Activated T-helper 1 cell treated with anti-CD3 and anti-CD28 coated beads, Interleukin-12 subunit alpha, Interleukin-12 subunit beta, Interleukin-2, Interleukin-4 antibody, amounts not matched to agents 30 ng/mL and 10 ng/mL and 1 ng/mL, durations not matched to agents 14 hours and 24 hours and 36 hours (primary cell): ENCODE data around the gene SHLD3. TPM values are rescaled to one million over a fixed set of nuclear protein-coding genes. Genes with fewer than 3 reads are reported as not detected.
A peak's percentile ranks its signal among the peaks of the same experiment; 100 is the strongest.
"Not testable (repeated sequence)": the region's sequence is repeated elsewhere in the genome, so short reads cannot be mapped to it uniquely, and the experiment has no call there.

ENCODE experiments used
- DNase-seq: peaks from one replicate; pipeline ENCODE4 v3.0.0; 2021; ENCODE audit warnings: low spot score
- H3K27ac Mint-ChIP-seq: one replicate; pipeline ENCODE4 v1.8.0; 2021; ENCODE audit warnings: mild to moderate bottlenecking, mixed read lengths
- H3K27me3 Mint-ChIP-seq: one replicate; pipeline ENCODE4 v1.8.0; 2022; ENCODE audit warnings: mild to moderate bottlenecking, moderate library complexity, mixed read lengths; ENCODE audit not compliant: insufficient read depth
- H3K36me3 Mint-ChIP-seq: one replicate; pipeline ENCODE4 v1.8.0; 2021; ENCODE audit warnings: low read depth, mixed read lengths
- H3K4me1 Mint-ChIP-seq: one replicate; pipeline ENCODE4 v1.8.0; 2021; ENCODE audit warnings: low read depth, mixed read lengths
- H3K4me3 Mint-ChIP-seq: one replicate; pipeline ENCODE4 v1.8.0; 2021; ENCODE audit warnings: mild to moderate bottlenecking, moderate library complexity, mixed read lengths
- H3K9me3 Mint-ChIP-seq: one replicate; pipeline ENCODE4 v1.8.0; 2021; ENCODE audit warnings: mixed read lengths
- intact Hi-C: fragments of 100-400 bp; cut with micrococcal nuclease; formaldehyde crosslinking; loops from one replicate; pipeline ENCODE4 v1.15.1; 2024
- total RNA-seq: library from RNA; stranded (reverse); gene quantifications from 2 replicates; pipeline ENCODE4 v1.2.3, GENCODE V29; 2022

The SHLD3 gene, protein sequence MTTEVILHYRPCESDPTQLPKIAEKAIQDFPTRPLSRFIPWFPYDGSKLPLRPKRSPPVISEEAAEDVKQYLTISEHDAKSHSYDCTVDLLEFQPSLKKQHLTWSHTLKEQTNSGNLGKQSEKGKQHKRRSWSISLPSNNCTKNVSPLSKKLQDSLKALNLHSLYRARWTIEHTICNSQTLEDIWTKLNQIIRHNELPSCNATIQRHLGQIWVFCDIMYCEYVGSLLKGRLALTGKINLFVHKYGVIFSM
- 6.5 and 7.6 TPM in 2 replicates for total RNA-seq

DNA sequence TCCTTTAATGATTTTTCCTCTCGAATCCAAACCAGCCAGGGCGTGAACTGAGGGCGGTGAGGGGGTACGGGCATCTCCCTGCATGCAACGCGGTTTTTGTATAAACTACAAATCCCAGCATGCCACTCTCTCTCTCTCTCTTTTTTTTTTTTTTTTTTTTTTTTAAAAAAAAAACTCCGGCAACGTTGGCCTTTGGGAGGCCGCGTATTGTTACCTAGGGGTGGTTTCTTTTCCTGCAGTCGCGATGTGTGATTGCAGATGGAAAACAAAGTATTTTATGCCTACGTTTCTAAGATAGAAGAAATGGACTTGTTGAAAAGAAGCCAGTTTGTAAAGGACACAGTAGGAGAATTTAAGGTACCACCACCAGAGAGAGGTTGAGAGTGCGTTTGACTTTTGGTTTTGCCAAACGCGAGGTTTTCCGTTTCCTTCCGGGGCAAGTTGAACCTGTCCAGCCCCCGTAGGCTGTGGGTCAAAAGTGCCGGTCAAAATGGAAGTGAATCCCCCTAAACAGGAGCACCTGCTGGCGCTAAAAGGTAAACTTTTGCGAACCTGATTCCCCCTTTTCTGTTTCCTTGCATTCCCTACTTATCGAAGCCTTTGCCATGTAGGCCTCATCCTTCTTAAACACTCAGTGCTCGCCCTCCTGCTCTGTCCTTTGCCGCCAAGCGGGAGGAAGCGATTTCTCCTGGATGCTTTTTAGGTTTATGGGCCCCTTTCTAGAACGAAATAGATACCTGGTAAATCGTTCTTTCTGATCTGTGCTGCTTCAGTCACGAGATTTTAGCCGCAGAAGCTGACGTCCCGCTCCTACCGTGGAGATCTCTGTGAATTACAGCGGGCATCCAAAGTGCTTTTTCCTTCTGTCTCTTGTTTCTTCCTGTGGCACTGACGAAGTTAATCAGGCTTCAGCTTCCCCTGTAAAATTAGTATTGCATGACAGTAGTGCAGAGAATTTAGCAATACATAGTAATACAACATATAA, at the start of gene SHLD3, which contains the start of gene TRAPPC13:
TSS of gene SHLD3 (plus strand) at position 457 of the 985 bp plus-strand sequence. CDS start 4,561 bp downstream, outside the sequence.
TSS of gene TRAPPC13 (plus strand) at position 457 of the 985 bp plus-strand sequence. CDS start at position 491, 34 bp downstream.
- intact Hi-C loops: loop anchor here (1.0 to 10.0 kb wide), 7 partner anchors 62 to 1200 kb away; partner anchors contain the start of genes CENPK, CWC27, NLN and PPWD1
- Mint-ChIP-seq H3K4me1 (peaks cover 33% of the 10 kb centered on the region), H3K27ac (peak within 1 kb of the TSS; percentile 96)

DNA sequence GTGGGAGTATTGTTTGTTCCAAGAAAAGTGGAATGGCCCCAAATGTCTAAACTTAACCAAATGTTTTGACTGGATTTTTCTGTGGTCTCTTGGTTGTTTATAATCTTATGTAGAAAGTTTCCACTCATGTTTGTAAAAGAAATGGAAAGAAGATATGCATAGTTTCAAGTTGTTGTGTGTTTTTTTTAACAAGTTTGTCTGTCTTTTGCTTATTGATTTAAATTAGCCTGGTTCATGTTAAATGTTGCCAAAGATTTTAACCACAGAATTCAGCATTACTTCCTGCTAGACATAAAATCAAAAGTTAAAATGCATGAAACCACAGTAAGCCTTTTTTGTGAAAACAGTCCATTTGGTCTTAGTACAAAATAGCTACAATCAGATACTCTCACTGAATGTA, 47.7 kb upstream of the SHLD3 start:
- Mint-ChIP-seq H3K27ac (peak overlapping the region; percentile 67), H3K4me3 (no peak overlapping the region), H3K27me3 (no peaks in the 10 kb centered on the region), H3K4me1 (peaks cover 30% of the 10 kb centered on the region), H3K36me3 (peaks cover 46% of the 10 kb centered on the region), H3K9me3 (no peaks in the 10 kb centered on the region)
- DNase-seq: no peak
- intact Hi-C loops: no loop called here

More for the DNA sequence above, at the start of gene SHLD3, which contains the start of gene TRAPPC13:
- peak within 1 kb of the TSS; percentile 94 for H3K4me3 Mint-ChIP-seq
- peak; percentile 81 for DNase-seq
- peaks cover 7% of the 10 kb centered on the region for H3K36me3 Mint-ChIP-seq
- H3K9me3 Mint-ChIP-seq: no peaks in the 10 kb centered on the region
- no peaks in the 10 kb centered on the region for H3K27me3 Mint-ChIP-seq

DNA sequence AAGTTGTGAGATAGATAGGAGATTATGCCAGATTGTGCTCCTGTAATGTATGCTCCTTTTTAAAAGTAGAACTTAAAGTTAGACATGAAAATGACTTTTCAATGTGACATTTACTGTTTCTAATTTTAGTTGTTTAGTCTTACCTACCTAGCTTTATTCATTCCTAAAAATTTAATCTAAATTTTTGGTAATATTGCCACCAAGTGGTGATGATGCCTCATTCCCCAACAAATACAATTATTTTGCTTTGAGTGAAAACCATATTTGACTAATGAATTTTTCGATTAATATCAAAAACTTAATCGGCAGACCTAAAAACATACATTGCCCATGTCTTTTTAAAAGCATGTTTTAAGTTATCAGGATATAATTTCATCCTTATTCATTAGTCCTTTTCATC, 36.1 kb upstream of the SHLD3 start:
- H3K4me3 Mint-ChIP-seq: no peak overlapping the region
- H3K36me3 Mint-ChIP-seq: peaks cover 32% of the 10 kb centered on the region
- H3K27me3 Mint-ChIP-seq: no peaks in the 10 kb centered on the region
- DNase-seq: no peak
- H3K27ac Mint-ChIP-seq: no peak overlapping the region
- no peaks in the 10 kb centered on the region for H3K4me1 Mint-ChIP-seq
- intact Hi-C loops: no loop called here
- H3K9me3 Mint-ChIP-seq: no peaks in the 10 kb centered on the region

DNA sequence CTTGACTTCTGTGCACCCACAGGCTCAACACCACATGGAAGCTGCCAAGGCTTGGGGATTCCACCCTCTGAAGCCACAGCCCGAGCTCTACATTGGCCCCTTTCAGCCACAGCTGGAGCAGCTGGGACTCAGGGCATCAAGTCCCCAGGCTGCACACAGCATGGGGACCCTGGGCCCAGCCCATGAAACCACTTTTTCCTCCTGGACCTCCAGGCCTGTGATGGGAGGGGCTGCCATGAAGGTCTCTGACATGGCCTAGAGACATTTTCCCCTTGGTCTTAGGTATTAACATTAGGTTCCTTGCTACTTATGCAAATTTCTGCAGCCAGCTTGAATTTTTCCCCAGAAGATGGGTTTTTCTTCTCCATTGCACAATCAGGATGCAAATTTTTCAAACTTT, 23.1 kb upstream of the SHLD3 start:
- DNase-seq, intact Hi-C loops, H3K4me3 Mint-ChIP-seq, H3K27ac Mint-ChIP-seq, H3K27me3 Mint-ChIP-seq, H3K4me1 Mint-ChIP-seq: not testable (repeated sequence)
- Mint-ChIP-seq H3K9me3 (peaks cover 17% of the 10 kb centered on the region), H3K36me3 (peaks cover 56% of the 10 kb centered on the region)

DNA sequence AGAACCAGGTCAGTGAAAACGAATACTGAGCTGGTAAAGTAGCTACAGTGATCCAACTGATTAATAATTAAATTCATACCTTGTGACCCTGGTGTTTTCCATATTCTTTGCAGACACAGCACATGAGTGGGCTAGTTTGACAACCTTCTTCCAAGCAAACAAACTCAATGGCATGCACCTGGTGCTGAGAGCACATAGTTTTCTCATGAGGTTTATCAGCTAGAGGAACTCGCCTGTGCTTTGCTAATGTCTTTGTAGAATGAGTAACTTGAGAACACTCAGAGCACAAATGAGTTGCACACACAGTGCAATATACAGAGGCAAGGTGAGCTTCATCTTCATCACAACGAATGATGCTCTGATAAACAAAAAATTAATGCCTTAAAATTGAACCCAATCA, 13.3 kb upstream of the SHLD3 start:
- peaks cover 40% of the 10 kb centered on the region for H3K36me3 Mint-ChIP-seq
- no peaks in the 10 kb centered on the region for H3K9me3 Mint-ChIP-seq
- H3K27ac Mint-ChIP-seq: no peak overlapping the region
- intact Hi-C loops: no loop called here
- no peaks in the 10 kb centered on the region for H3K4me1 Mint-ChIP-seq
- no peak for DNase-seq
- no peak overlapping the region for H3K4me3 Mint-ChIP-seq
- H3K27me3 Mint-ChIP-seq: no peaks in the 10 kb centered on the region

DNA sequence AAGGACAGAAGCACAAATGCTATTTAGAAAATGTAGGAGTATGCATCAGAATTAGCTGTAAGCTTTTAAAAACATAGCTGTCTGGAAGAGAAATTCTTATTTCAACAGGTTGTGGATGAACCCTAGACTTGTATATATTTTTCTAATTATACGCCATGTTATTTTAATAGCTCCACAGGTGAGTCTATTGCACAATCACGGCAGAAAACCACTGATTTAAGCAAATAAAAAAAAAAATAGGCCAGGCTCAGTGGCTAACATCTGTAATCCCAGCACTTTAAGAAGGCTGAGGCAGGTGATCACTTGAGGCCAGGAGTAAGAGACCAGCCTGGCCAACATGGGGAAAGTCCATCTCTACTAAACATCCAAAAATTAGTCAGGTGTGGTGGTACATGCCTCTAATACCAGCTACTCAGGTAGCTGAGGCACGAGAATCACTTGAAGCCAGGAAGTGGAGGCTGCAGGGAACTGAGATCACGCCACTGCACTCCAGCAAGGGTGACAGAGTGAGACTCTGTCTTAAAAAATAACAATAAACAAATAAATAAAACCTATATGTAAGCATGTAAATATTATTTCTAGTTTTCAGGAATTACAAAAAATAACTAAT, 12.4 kb upstream of the SHLD3 start:
- no peaks in the 10 kb centered on the region for H3K9me3 Mint-ChIP-seq
- no peak for DNase-seq
- peaks cover 35% of the 10 kb centered on the region for H3K36me3 Mint-ChIP-seq
- no peak overlapping the region for H3K4me3 Mint-ChIP-seq
- intact Hi-C loops: no loop called here
- H3K4me1 Mint-ChIP-seq: no peaks in the 10 kb centered on the region
- no peak overlapping the region for H3K27ac Mint-ChIP-seq
- no peaks in the 10 kb centered on the region for H3K27me3 Mint-ChIP-seq

DNA sequence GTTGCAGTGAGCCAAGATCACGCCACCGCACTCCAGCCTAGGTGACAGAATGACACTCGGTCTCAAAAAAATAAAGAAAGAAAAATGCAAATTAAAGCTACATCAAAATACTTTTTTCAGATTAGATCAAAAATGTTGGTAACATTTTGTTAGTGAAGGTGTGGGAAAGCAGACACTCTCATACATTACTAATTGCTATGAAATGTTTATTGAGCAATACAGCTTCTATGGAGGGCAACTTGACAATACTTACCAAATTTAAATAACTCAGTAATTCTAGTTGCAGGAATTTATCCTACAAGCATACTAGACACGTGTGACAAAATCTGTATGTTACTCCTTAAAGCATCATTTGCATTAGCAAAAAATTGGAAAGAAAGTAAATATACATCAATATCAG, 4.8 kb upstream of the SHLD3 start:
- no peaks in the 10 kb centered on the region for H3K27me3 Mint-ChIP-seq
- peaks cover 13% of the 10 kb centered on the region for H3K4me1 Mint-ChIP-seq
- H3K4me3 Mint-ChIP-seq: no peak overlapping the region
- no peak for DNase-seq
- intact Hi-C loops: loop anchor here (5.0 to 10.0 kb wide), 2 partner anchors 583 to 1205 kb away; no protein-coding TSS in a partner anchor
- no peak overlapping the region for H3K27ac Mint-ChIP-seq
- H3K36me3 Mint-ChIP-seq: peaks cover 3% of the 10 kb centered on the region
- no peaks in the 10 kb centered on the region for H3K9me3 Mint-ChIP-seq

DNA sequence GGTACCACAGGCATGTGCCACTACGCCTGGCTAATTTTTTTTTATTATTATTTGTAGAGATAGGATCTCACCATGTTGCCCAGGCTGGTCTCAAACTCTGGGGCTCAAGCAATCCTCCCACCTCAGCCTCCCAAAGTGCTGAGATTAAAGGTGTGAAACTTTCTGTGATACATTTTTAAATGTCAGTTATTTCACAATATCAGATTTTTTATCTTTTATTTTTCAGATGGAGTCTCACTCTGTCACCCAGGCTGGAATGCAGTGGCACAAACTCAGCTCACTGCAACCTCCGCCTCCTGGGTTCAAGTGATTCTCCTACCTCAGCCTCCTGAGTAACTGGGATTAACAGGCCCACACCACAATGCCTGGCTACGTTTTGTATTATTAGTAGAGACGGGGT, 2.9 kb upstream of the SHLD3 start:
- not testable (repeated sequence) for H3K27ac Mint-ChIP-seq, H3K9me3 Mint-ChIP-seq, DNase-seq, H3K36me3 Mint-ChIP-seq, H3K27me3 Mint-ChIP-seq
- Mint-ChIP-seq H3K4me3 (peak overlapping the region; percentile 30), H3K4me1 (peaks cover 22% of the 10 kb centered on the region)
- intact Hi-C loops: loop anchor here (5.0 to 10.0 kb wide), 2 partner anchors 585 to 1203 kb away; no protein-coding TSS in a partner anchor

DNA sequence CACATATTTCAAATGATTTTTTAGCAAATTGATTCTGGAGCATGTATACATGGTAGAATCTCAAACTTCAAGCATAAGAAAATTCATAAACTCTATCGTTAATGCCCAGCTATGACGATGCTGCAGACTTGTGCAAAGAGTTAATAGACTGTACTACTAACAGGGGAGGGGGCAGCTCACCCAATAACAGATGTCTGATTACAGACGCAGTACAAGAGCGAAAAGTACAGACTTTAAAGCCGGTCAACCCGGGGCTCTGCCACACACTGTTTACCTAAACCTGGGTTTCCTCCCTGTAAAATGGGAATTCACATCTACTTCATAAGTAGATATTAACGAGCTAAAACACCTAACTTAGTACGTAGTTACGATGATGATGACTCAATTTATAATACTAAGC, 1.3 kb upstream of the SHLD3 start:
- DNase-seq: no peak
- intact Hi-C loops: loop anchor here (5.0 to 10.0 kb wide), 2 partner anchors 586 to 1201 kb away; no protein-coding TSS in a partner anchor
- H3K4me3 Mint-ChIP-seq: peak overlapping the region; percentile 94
- peak overlapping the region; percentile 96 for H3K27ac Mint-ChIP-seq
- no peaks in the 10 kb centered on the region for H3K27me3 Mint-ChIP-seq
- no peaks in the 10 kb centered on the region for H3K9me3 Mint-ChIP-seq
- H3K4me1 Mint-ChIP-seq: peaks cover 27% of the 10 kb centered on the region
- peaks cover 3% of the 10 kb centered on the region for H3K36me3 Mint-ChIP-seq

DNA sequence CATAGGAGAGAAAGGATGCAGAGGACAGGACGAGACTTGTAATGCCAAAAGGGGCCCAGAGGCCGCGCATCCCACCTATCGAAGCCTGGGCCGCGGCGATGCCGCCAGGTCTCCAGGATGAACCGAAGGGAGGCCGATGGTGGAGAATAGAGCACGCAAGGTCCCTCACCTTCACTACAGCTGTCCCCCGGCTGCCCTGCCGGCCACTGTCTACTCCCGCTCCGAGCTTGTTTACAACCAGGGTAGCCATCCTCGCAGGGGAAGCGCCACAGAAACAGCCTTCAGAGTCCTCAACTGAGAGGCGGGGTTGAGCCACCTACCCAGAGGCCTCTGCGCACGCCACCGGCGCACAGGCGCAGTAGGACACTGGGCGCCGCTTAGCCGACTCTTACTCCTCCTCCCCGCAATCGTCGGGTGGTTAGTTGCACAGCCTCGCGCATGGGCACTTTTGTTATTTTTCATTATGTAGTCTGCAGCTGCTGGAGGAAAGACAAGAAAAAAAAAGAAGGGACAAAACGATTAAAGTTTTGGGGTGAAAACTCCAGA, 729 bp upstream of the SHLD3 start, which contains the start of gene TRIM23:
TSS of gene TRIM23 (minus strand) at position 309 of the 546 bp plus-strand sequence. CDS start at position 250, 59 bp downstream.
- intact Hi-C loops: loop anchor here (1.0 to 10.0 kb wide), 7 partner anchors 61 to 1201 kb away; partner anchors contain the start of genes CENPK, CWC27, NLN and PPWD1
- DNase-seq: peak; percentile 91
- Mint-ChIP-seq H3K9me3 (no peaks in the 10 kb centered on the region), H3K27me3 (no peaks in the 10 kb centered on the region), H3K4me3 (peak within 1 kb of the TSS; percentile 94), H3K36me3 (peaks cover 3% of the 10 kb centered on the region), H3K4me1 (peaks cover 27% of the 10 kb centered on the region), H3K27ac (peak within 1 kb of the TSS; percentile 96)

DNA sequence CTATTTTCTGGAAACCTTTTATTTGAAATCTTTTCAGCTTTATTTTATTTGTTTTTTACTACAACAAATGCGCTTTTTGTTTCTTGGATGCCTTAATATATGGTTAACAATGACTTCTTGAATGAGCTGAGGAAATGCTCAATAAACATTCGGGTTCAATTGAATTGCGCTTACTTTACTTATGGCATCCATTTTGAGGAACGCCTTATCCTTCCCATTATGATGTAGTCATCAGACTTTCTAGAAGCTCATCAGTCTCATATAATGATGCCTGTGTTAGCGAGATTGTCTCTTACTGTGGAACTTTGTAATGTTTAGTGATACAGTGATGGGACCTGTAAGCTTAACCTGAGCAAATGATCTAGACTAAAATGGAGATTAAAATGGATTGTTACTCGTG, 916 bp downstream of the SHLD3 start:
- Mint-ChIP-seq H3K9me3 (no peaks in the 10 kb centered on the region), H3K27me3 (no peaks in the 10 kb centered on the region), H3K36me3 (peaks cover 8% of the 10 kb centered on the region)

DNA sequence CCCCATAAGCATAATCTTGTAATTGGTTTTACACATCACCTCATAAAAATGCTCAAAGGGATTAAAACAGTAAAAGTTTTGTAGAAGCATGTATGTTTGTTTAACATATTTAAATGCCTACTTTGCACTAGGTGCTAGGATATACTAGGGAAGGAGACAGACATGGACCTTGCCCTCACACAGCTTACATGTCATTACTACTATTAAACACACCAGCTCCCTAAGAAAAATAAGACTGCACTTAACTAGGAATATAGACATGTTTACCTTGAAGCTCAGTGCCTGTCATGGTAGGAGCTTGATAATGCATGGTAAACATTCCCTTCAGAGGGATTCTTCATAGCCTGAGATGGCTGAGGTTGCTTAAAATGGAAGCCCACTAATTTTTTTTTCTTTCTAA, 6.2 kb downstream of the SHLD3 start:
- H3K36me3 Mint-ChIP-seq: peaks cover 11% of the 10 kb centered on the region
- H3K4me1 Mint-ChIP-seq: peaks cover 18% of the 10 kb centered on the region
- H3K4me3 Mint-ChIP-seq: no peak overlapping the region
- H3K27ac Mint-ChIP-seq: no peak overlapping the region
- intact Hi-C loops: no loop called here
- no peaks in the 10 kb centered on the region for H3K9me3 Mint-ChIP-seq
- no peaks in the 10 kb centered on the region for H3K27me3 Mint-ChIP-seq
- no peak for DNase-seq

More for the DNA sequence above, 916 bp downstream of the SHLD3 start:
- no peak for DNase-seq
- H3K27ac Mint-ChIP-seq: peak overlapping the region; percentile 86
- peak overlapping the region; percentile 94 for H3K4me3 Mint-ChIP-seq
- H3K4me1 Mint-ChIP-seq: peaks cover 35% of the 10 kb centered on the region
- intact Hi-C loops: loop anchor here (10.0 kb wide), 1 partner anchor 1199 kb away; no protein-coding TSS in a partner anchor
